ENCODE data around the gene IGFBP5. TPM values are rescaled to one million over a fixed set of nuclear protein-coding genes. Genes with fewer than 3 reads are reported as not detected.

Gene IGFBP5
- polyA plus RNA-seq, 1 of the 3 experiments (the other 2 are of a cell fraction) = 323 TPM

- TF ChIP-seq ELF1 (IDR thresholded peaks at IDR 0.05) (peak; percentile 42; the same call in 1 of the 2 replicates), PBX3 (IDR thresholded peaks at IDR 0.05) (peak; percentile 80), IRF3 (IDR thresholded peaks at IDR 0.05; ENCODE audit: low read depth, low read length) (no peak), TAF1 (IDR thresholded peaks at IDR 0.05; ENCODE audit: borderline replicate concordance, low read depth, low read length) (no peak), MEF2A (IDR thresholded peaks at IDR 0.05; ENCODE audit: borderline replicate concordance, low read depth) (no peak), RXRA (IDR thresholded peaks at IDR 0.05; ENCODE audit: borderline replicate concordance, low read depth) (no peak), FOXJ3 (CRISPR knock-in tag; IDR thresholded peaks at IDR 0.05) (no peak), SIN3A (IDR thresholded peaks at IDR 0.05; ENCODE audit: borderline replicate concordance, low read depth, low read length) (no peak), JUND (IDR thresholded peaks at IDR 0.05) (peak; percentile 14; the same call in 1 of the 2 replicates), NRF1 (IDR thresholded peaks at IDR 0.05; ENCODE audit: low read depth, low read length) (no peak)
Measured at GRCh38 chr2:216643986-216644659, 51.2 kb downstream of the IGFBP5 start (continued).

- no peak for DNase-seq
- no peak overlapping the region; the same call in 1 of the 2 replicates for H3K9ac ChIP-seq
- no peak overlapping the region; a peak in 2 of 4 replicates for H3K4me3 ChIP-seq (ENCODE audit: low read depth in 2 of 2, low read length in 1 of 2)
- no peaks in the 10 kb centered on the region for H3K27me3 ChIP-seq (ENCODE audit: insufficient read depth)
- no peaks in the 10 kb centered on the region for H3K9me2 ChIP-seq
- H3K4me1 ChIP-seq (ENCODE audit: control insufficient read depth in 1 of 2, insufficient read depth in 2 of 2, low read depth in 1 of 2, low read length in 1 of 2) = peaks cover 12 to 26% of the 10 kb centered on the region in 2 experiments; a peak in 2 of 4 replicates
- WGBS (ENCODE audit: low lambda C conversion rate) = 77% methylated on average over 3 of the region's 3 CpGs
- no peaks in the 10 kb centered on the region for H3K9me3 ChIP-seq
- no peaks in the 10 kb centered on the region for H4K20me1 ChIP-seq (ENCODE audit: insufficient read depth)
- H3F3A ChIP-seq (replicated peaks; ENCODE audit: insufficient read depth) = no peaks in the 10 kb centered on the region
- POLR2A ChIA-PET = no interaction called here
- H2AFZ ChIP-seq (ENCODE audit: low read depth) = no peak overlapping the region
- peak overlapping the region; percentile 99 for H3K4me2 ChIP-seq
- TF ChIP-seq EZH2phosphoT487 (IDR thresholded peaks at IDR 0.05; ENCODE audit: borderline replicate concordance, low read depth) (no peak), FOXM1 (IDR thresholded peaks at IDR 0.05; ENCODE audit: low read depth) (no peak), FOXJ3 (CRISPR knock-in tag; IDR thresholded peaks at IDR 0.05) (no peak)
- CTCF ChIA-PET = interaction anchor here (0.6 to 8.1 kb wide), 5 partner anchors 14 to 873 kb away, joined by 3 to 82 read pairs (median 8); no protein-coding TSS in a partner anchor
- H3K79me2 ChIP-seq (ENCODE audit: insufficient read depth) = peaks cover 86% of the 10 kb centered on the region
- peaks cover 9 to 11% of the 10 kb centered on the region in 2 experiments for H3K36me3 ChIP-seq (replicated peaks in 1 of 2; ENCODE audit: control insufficient read depth in 1 of 2, insufficient read depth in 2 of 2, low read length in 1 of 2)
- H3K27ac ChIP-seq (ENCODE audit: low read depth in 2 of 2, low read length in 1 of 2) = peak overlapping the region; percentile 52 to 60
Measured at GRCh38 chr2:216637472-216637871, 57.9 kb downstream of the IGFBP5 start.
